ENCODE results near the gene TNIK.

The TNIK gene

DNA sequence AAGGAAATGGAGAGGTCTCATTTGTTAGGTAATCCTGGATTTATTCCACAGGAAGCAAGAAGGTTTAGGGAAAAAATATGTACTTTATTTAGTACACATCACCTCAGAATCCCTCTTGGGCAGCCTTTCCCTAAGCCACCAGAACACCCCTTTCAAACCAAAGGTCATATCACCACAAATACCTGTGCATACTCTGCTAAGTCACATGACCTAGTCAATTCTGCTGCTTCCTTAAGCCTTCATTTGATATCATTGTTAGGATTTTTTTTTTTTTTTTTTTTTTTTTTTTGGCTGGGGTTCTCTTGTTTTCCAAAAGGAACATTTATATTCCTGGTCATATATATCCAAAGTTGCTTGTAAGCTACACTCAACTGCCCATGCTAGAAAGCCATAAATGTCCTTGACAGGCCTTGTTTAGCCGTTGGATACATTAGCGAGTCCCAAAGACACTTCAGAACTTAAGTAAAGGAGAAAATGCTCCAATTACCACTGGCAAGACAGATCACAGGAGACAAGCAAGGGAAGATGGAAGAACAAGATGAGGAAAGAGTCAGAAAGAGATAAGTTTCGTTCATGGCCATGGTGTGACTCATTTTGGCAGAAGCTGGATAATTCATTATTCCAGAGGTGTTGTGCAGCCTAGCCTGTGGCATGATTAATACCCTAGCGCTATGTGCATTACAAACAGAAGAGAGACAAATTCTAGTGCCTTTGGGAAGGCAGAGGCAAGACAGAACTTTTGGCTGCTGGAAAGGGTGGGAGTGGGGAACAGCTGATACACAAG lies 278.1 kb downstream of the TNIK start:
- no peak for DNase-seq

DNA sequence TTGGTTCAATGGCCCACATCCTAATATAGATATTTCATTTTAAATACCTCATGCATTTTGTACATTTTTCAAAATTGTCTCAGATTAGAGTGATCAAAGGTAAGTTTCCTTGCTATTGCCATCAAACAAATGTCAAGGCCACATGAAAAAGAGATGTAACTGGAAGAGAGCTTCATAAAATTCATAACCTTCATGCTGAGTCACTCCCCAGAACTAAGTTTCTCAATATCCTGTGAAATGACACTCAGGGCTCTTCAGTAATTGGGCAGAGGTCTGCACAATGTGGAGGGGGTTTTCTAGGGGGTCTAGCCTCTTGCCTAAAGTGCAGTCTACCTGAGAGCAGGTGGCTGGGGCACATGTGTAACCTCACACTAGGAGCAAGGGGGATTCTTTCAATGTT lies 281.5 kb downstream of the TNIK start:
- DNase-seq = no peak

DNA sequence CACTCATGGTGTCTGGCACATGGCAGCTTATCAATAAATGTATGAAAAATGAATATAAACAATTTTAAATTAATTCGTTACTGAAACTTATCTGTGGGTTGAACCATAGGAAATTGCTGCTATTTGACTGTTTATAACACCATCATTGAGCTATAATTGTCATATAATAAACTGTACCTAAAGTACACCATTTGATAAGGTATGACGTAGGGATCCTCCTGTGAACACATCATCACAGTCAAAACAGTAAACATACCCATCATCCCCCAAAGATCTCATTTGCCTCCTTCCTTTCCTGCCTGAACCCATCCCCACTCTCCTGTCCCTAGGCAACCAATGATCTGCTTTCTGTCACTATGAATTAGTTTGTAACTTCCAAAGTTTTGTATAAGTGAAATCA lies 282.7 kb downstream of the TNIK start:
- DNase-seq = no peak

DNA sequence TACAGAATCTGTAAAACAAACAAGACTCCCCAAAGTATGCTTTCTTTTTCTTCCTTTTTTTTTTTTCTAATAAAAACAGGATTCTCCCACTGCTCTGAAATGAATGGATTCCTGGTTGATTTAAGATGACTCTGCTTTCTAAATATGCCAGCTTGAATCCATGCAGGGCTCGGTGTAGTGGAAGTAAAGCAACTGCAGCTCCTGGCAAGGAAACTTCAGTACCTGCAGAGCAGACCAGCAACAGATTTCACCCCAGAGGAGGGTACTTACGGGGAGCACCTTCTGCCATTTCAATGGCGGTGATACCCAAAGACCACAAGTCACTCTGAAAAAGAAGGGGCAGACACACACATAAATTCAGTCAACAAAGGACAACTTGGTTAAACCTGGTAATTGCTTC lies 283.1 kb downstream of the TNIK start:
- no peak for DNase-seq

DNA sequence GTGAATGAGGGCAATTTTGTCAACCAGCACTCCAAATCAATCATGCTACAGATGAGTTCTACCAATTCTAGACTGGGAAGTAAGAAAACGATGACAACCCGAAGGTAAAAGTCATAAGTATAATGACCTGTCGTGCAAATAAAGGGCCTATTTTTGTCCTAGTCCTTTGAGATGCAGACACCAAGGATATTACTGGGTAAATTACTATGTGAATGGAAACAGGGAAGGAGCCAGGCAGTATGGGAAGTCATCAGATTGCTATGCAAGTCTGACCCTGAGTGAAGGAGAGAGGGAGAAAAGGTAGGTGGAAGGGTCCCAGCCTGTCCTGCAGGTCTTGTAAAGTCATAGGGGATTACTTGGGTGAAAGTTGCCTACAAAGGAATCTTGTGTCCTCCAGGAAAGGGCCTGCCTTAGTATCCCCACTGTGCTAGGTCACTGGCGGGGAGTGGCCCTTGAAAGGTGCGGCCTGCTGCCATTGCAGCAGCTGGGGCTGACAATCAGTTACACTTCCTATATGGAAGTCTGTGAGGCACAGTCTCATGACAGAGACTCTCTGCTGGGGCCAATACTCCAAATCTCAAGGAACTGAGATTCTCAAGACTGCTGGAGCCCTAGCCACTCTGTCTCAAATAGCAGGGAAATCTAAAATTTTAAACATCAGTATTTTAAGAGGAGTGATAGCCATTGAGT lies 283.8 kb downstream of the TNIK start:
- no peak for DNase-seq

DNA sequence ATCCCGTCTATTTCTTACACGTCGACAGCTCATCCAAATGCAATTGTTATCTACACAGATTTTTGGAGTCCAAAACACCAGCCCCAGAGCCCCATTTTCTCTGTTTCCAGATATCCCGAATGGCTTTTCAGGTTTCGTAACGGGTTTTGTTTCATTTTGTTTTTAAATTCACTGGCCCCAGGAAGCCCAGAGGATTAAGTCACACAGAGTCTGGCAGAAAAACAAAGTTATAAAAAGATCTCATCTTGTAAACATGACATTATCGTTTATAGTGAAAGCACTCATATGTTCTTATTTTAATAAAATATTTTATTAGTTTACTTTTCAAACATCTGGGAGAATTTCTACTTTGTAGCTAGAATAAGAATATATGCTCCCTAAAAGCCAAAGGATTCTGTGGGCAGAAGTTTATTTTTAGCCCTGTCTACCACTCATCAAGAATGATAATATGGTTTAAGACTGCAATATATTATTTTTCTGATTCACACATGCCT lies 284.4 kb downstream of the TNIK start:
- no peak for DNase-seq

DNA sequence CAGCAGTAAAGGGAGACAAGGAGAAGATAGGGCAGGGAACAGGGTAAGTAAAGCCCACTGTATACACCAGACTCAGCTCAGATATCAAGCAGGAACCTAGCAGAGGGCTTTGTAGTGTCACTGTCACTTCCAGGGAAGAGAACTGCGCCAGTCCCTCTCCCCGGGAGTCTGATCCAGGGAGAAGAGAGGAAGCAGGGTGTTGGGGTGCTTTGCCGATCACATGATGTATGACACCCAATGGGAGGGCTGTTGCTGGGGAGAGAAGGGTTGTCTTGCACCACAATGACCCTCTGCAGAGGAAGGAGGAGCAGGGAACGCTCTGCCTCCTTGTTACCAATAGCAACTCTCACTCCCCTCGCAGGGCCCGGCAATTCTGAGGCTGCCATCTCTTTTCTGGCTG lies 286.5 kb downstream of the TNIK start:
- no peak for DNase-seq

DNA sequence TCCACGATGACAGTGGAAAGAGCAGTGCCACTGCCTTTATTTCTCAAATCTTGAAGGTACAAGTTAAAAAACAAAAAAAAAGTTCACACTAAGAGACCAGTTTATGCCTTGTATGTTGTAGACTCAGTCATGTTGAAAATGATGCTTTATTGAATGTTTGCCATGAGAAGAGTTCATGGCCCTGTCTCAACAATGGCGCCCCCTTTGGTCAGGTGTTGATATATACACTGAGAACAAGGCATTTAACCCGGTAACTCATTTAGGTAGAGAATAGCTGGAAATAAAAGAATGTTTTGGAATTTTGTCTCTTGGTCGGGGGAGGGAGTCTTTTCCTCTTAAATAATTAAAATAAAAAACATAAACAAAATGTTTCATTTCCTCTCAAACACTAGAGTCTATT lies 288.1 kb downstream of the TNIK start:
- no peak for DNase-seq

DNA sequence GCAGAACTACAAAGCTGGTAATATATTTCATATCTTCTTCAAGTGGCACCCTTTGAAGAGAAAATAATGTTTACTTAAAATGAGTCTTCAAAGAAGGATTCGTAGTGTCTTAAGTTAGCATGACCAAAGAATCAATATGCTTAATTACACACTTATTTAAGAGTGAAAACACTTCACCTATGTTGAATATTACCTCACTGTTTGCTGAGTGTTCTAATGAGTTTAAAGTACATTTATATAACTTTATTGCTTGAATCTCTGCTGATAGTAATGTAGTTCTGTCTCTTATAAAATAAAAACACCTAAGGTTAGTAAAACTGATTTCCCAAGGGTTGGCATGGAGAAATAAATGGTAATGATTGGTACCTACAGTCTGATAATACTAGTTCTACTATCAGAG lies 290.3 kb downstream of the TNIK start:
- DNase-seq = no peak

DNA sequence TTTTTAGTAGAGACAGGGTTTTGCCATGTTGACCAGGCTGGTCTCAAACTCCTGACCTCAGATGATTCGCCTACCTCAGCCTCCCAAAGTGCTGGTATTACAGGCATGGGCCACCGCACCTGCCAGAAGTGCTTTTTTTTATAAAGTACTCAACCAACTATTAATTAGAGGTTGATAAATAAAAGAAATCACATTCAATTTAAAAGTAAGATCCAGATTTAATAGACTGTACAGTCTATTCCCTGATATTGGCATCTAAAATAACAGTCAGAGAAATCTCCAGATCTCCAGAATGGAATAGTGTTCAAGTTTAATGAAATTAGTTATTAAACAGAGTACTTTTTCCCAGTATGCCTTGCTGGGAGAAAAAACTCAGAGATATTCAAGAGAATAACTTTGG lies 290.8 kb downstream of the TNIK start:
- DNase-seq = no peak

DNA sequence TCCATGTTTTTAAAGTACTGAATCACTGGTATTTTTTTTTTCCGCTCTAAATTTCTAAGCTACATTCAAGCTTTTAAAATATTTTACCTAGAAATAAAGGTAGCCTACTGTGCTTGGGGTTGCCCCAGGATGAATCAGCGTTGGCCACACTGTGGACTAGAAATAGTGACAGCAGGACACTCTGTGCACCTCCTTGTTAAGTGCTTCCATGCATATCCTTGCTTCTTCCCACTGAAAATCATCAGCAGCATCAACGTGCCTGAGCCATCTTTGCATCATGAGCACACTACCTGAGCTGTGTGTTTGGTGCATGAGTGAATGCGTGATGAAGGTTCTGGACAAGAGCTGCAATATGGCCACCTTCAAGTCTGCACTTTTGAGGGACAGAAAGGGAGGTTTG lies 291.7 kb downstream of the TNIK start:
- no peak for DNase-seq

DNA sequence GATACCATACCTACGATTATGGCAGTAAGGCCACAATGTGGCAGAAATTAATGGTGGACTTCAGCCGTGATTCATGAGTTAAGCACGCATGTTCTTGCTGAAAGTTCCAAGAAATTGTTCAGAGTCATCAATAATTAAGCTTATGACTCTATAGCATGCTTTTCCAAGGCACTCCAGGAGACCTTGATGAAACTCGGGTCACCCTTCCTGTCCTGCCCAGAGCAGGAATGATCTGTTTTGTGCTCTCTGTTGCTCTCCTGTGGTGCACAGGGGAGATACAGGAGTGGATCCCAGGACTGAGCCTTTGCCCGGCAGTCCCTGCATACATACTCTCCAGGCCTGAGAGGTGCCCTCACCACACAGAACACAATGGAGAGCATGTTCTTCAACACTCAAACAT lies 292.1 kb downstream of the TNIK start:
- no peak for DNase-seq

DNA sequence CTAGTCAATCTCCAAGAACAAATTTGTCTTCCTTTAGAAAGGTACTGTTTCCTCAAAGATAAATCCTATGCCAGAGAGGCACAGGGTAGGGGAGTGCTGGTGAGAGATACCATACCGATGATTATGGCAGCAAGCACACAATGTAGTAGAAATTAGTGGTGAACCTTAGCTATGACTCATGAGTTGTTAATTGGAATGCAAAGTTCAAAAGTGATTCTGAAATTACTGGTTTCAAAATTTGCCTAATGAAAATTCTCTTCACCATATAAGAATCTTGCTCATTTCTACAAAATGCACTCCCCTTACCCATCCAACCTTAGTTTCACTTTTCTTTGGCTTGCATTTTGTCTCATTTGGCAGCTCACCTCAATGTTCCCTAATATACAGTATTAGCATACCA lies 294.2 kb downstream of the TNIK start:
- DNase-seq = no peak

DNA sequence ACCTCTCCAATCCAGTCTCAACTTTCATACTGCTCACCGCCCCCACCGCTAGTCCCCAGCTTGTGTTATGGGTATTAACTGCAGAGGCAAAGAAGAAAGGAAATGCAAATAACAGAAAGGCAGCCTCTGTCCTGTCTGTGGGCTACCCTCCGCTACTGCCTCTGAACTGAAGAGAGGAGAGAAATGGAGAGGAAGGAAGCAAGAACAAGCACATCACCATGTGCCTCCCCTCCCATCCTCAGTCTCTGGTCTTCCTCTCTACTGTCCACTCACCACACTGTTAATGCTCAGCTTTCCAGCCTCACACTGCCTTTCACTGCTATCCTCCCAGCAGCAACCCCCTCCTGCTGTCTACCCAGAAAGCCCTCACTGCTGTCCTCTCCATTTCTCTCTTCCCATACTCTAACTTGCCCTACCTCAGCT lies 294.7 kb downstream of the TNIK start:
- no peak for DNase-seq

DNA sequence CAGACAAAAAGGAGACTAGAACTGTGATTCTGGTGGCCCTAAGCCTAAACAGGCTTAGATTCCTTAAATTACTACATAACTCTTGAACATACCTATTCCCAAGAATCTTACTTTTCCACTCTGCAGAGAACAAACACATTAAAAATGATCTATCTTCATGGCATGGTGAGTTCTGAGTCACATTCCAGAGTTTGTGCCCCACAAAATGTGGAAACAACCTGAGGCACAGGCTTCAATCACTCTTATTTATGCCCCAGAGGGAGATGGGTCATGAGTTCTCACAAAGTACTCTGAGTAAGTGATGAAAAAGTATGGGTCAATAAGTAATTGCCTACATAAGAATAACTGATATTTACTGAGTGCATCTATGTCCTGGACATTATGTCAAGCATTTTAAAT lies 296.1 kb downstream of the TNIK start:
- no peak for DNase-seq

DNA sequence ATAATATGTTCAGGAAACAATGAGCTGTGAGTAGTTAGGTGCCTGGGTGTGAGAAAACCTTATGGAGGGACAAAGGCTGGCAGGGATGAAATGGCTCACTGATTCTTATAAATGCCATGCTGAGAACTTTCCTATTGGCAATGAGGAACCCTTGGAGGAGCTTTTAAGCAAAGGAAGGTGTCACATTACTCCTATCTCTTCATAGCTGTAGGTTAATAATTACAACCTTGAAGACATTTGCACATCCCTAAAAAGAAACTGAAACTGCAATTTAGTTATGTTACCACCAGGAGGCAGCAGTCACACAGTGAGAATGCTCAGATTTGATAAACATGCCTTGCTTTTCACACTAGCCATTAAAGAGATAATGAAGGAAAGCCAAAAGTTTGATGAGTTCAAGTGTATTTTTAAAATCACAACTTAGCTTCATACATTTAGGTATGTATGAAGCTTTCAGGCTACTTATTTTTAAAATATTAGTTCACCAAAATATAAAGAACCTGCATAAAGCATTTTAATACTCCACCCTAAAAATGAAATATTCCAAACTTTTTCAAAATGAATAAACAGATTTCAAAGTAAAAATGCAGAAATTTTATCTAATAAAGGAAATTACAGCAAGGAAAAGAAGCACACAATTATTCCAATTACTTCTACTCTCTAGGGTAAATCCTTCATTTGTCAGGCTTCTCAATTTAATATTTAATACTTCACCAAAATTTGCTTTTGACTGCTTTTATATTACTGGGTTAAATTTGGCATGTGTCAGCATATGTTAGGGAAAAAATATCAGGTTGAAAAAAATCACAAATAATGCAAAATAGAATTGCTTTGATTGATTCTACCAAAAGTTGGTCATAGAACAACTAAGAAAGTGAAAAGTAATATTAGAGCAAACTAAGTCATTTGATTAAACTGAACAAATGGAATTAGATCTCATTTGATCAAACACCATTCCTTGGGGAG lies 296.8 kb downstream of the TNIK start:
- peak; percentile 30 for DNase-seq

DNA sequence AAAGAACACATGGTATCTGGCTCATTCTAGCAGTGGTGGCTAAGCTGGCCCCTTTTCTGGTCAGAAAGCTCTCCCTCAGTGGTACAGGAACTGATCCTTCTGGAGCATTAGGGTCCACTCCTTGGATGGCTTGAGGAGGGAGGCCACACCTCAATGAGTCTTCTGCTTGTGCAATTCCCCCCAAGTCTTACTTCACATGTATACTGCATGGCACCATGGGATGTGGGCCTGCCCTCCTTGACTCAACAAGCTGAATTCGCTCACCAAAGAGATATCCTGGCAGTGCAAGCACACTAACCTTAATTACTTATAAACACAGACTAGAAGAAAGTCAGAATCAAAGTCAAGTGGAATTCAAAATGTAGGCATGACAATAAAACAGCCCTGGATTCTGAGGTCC lies 299.9 kb downstream of the TNIK start:
- DNase-seq = no peak

DNA sequence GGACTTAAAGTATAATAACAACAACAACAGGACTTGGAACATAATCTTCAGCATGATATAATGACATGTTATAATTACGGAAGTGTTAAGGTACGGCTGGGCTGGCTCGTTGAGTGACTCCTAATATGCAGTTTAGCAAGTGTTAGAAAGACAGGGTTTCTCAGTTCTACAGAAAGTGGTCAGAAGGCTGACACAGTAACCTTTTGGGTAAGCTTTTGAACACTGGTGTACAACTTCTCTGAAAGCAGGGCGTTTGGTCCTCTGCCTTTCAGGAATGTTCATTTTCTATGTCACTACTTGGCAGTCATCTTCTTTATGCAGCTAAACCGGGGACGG lies 300.4 kb downstream of the TNIK start:
- DNase-seq = no peak

DNA sequence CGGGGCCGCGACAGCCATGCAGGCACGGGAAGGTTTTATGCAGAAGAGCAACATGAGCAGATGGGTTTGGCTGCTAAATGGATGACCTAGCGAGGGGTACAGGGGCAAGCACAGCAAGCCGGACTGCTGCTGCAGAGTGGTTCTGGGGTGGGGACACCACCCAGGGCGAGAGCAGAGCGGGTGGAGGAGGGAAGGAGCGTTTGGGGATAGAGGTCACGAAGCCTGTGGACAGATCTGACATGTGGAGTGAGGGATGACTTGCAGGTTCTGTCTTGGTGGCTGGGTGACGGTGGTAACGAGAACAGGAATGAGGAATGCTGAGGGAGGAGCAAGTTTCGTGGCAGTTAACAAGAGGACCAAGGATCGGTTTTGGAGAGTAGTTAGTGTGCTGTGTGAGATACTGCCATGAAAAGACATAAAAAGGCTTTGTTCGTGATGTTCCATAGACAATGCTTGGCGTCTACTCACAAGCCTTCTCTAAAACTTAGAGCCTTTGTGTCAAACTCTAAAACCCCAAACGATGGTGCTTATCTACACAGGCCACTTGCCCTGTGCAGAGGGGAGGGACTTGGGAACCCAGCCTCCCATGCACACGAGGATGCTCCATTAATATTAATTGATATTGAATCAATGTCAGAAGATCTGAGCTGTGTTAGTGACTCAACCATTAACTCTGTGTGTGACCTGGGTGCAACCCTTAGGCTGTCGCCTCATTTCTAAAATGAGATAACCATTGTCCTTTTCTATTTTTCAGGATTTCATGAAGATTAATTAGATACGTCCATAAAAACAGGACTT lies 301.0 kb downstream of the TNIK start:
- no peak for DNase-seq

DNA sequence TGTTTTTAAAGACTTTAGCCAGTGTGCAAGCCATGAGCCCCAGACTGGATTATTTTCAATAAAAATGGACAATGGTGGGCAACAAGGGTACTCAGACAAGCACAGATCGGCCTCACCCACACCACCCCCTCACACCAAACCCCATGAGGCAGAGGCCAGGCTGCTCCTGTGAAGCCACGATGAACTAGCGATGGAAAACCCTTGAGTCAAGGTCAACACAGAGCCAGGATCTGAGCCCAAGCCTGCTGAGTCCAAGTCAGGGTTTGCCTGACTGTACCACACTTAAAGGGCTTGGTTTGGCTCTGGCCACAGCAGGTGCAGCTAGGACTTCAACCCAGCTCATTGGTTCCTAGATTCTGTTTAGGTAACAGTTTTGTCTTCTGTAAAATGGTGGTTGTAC lies 302.2 kb downstream of the TNIK start:
- no peak for DNase-seq

DNA sequence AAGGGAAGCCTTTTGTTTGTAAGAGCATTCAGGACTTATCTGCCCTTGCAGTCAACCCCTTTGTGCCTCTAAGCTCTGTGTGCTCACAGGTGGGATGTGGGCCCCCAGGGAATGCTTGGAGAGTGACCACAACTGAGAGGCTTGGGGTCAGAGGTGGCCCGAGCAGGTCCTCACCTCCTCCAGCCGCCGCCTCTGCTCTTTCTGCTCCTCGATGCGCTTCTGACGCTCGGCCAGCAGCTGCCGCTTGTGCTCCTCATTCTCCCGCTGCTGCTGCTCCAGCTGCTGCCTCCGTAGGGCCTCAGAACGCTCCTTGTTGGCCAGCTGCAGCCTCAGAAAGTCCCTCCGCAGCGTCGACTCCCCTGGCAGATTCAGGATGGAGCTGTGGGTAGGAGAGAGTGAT lies 302.9 kb downstream of the TNIK start:
- DNase-seq = no peak

DNA sequence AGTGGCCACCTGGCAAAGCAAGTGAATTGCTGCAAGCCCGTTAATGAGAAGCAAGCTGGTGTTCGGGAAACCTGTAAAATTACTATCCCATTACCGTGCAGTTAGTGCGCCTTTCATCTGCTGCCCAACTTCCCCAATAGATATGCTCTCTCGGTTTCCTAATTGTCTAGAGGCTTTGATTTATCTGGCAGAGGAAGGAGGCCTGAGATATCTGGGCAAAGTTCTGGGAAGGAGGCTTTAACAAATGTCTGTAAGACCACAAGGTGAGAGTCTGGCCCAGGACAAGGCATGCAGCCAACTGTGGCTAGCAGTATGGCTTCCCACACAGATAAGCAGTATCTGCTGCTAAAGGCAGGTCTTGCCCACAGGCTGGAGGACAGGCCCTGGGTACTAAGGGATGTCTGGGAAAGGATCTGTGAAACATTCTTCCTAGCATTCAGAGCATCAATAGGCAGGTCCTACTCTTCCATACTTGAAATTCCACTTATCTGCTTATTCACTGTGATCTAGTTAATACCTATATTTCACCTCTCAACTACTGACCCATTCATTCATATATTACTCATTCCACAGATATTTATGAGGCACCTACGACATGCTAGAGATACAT lies 303.7 kb downstream of the TNIK start:
- DNase-seq = no peak

Measured in central memory CD4-positive, alpha-beta T cell (primary cell).